ENCODE measurements around the gene MYO16. TPM values are rescaled to one million over a fixed set of nuclear protein-coding genes. Genes with fewer than 3 reads are reported as not detected.

MYO16 gene
- total RNA-seq, 1 donor from 2014 or later, result 0.24 TPM

DNA sequence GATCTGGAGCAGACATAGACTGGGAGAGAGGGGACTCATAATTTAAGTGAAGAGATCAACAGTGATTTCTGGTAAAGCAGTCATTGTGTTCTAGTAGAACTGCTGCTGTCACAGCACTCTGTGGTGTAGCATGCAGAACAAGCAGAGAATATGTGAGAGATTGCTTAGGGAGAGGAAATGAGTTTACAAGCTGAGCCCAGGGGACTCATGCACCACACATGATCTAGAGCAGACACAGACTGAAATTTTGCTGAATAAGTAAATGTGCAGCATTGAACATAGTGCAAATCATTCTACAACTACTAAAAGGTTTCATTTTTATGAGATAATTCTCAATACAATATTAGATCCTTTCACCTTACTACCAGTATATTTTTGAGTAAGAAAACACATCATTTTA is 125.7 kb downstream of the MYO16 start:
- H3K36me3 ChIP-seq, result no peaks in the 10 kb centered on the region
- H3K27ac ChIP-seq, result no peak overlapping the region
- H3K4me3 ChIP-seq, result no peak overlapping the region
- intact Hi-C loops (cut with DNase I), result no loop called here
- DNase-seq (no peak), ATAC-seq (no peak)
- H3K4me1 ChIP-seq, result no peaks in the 10 kb centered on the region
- TF ChIP-seq, protein P1, sequence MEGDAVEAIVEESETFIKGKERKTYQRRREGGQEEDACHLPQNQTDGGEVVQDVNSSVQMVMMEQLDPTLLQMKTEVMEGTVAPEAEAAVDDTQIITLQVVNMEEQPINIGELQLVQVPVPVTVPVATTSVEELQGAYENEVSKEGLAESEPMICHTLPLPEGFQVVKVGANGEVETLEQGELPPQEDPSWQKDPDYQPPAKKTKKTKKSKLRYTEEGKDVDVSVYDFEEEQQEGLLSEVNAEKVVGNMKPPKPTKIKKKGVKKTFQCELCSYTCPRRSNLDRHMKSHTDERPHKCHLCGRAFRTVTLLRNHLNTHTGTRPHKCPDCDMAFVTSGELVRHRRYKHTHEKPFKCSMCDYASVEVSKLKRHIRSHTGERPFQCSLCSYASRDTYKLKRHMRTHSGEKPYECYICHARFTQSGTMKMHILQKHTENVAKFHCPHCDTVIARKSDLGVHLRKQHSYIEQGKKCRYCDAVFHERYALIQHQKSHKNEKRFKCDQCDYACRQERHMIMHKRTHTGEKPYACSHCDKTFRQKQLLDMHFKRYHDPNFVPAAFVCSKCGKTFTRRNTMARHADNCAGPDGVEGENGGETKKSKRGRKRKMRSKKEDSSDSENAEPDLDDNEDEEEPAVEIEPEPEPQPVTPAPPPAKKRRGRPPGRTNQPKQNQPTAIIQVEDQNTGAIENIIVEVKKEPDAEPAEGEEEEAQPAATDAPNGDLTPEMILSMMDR (IDR thresholded peaks at IDR 0.05), result no peak
- no peaks in the 10 kb centered on the region for H3K9me3 ChIP-seq
- H3K27me3 ChIP-seq (ENCODE audit: low read depth), result no peaks in the 10 kb centered on the region

DNA sequence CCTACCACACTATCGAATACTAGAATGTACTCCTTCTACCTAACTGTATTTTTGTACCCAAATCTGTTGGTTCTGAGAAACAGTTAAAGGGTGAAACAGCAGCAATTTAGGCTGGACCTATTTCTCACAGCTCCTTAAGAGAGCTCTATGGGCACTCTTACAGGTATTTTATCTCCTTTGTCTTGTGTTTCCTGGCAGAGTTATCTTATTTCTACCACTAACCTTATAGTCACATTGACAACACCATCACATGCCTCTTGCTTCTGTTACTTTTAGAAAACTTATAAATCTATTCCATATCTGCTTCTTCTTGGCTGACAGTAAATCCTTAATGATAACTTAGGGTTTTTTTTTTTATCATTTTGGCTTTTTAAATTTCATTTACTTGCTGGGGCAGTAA is 130.7 kb downstream of the MYO16 start:
- Histone ChIP-seq H3K27ac (no peak overlapping the region), H3K4me3 (no peak overlapping the region), H3K36me3 (no peaks in the 10 kb centered on the region), H3K27me3 (ENCODE audit: low read depth) (no peaks in the 10 kb centered on the region), H3K4me1 (no peaks in the 10 kb centered on the region), H3K9me3 (no peaks in the 10 kb centered on the region)
- no peak for DNase-seq
- TF ChIP-seq, protein P1 (IDR thresholded peaks at IDR 0.05), result no peak
- intact Hi-C loops (cut with DNase I), result no loop called here
- no peak for ATAC-seq

- intact Hi-C loops (cut with DNase I), result no loop called here
- Histone ChIP-seq H3K27me3 (ENCODE audit: low read depth) (no peaks in the 10 kb centered on the region), H3K4me3 (no peak overlapping the region), H3K36me3 (no peaks in the 10 kb centered on the region), H3K4me1 (no peaks in the 10 kb centered on the region), H3K9me3 (no peaks in the 10 kb centered on the region), H3K27ac (no peak overlapping the region)
- DNase-seq, result no peak
- TF ChIP-seq, protein P1 (IDR thresholded peaks at IDR 0.05), result no peak
- no peak for ATAC-seq
Measured at GRCh38 chr13:108760541-108760940, 131.1 kb downstream of the MYO16 start.

DNA sequence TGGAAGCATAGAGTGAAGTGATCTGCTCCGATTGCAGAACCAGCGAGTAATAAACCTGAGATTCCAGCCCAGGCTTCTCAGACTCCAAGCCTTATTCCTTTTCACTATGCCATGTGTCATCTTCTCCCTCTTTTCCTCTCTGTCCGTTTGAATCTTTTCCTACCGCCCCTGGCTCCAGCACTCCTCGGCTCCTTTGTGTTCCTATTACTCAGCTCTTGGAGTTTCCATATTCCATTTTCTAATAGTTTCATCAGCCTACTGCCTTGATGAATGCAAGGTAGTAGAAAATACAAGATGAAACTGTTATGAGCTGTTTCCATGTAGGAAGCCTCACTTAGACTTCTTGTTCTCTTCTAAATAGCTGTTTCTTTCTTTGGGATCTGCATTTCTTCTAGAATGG is 138.6 kb downstream of the MYO16 start:
- intact Hi-C loops (cut with DNase I), result no loop called here
- Histone ChIP-seq H3K27ac (no peak overlapping the region), H3K9me3 (no peaks in the 10 kb centered on the region), H3K36me3 (no peaks in the 10 kb centered on the region), H3K4me3 (no peak overlapping the region), H3K4me1 (no peaks in the 10 kb centered on the region), H3K27me3 (ENCODE audit: low read depth) (no peaks in the 10 kb centered on the region)
- ATAC-seq (no peak), DNase-seq (no peak)
- TF ChIP-seq, protein P1 (IDR thresholded peaks at IDR 0.05), result no peak

- H3K9me3 ChIP-seq, result no peaks in the 10 kb centered on the region
- no peak overlapping the region for H3K4me3 ChIP-seq
- intact Hi-C loops (cut with DNase I), result no loop called here
- H3K36me3 ChIP-seq, result no peaks in the 10 kb centered on the region
- DNase-seq (no peak), ATAC-seq (no peak)
- H3K27ac ChIP-seq, result no peak overlapping the region
- no peaks in the 10 kb centered on the region for H3K27me3 ChIP-seq (ENCODE audit: low read depth)
- H3K4me1 ChIP-seq, result no peaks in the 10 kb centered on the region
- TF ChIP-seq, protein P1 (IDR thresholded peaks at IDR 0.05), result no peak
Measured at GRCh38 chr13:108769213-108770070, 140.0 kb downstream of the MYO16 start.
